ENCODE measurements around the gene KCNQ1. TPM values are rescaled to one million over a fixed set of nuclear protein-coding genes. Genes with fewer than 3 reads are reported as not detected.

The KCNQ1 gene
- total RNA-seq, 1 donor from 2014 or later: 2.6 TPM

- no peaks in the 10 kb centered on the region for H3K4me1 ChIP-seq (ENCODE audit: control insufficient read depth in 3 of 3, insufficient read depth in 3 of 3, low read length in 3 of 3)
- peaks cover 0 to 3% (median 0%) of the 10 kb centered on the region in 3 donors for H3K27me3 ChIP-seq (ENCODE audit: control insufficient read depth in 3 of 3, insufficient read depth in 3 of 3, low read length in 3 of 3)
- no peaks in the 10 kb centered on the region for H3K9me3 ChIP-seq (ENCODE audit: control insufficient read depth in 3 of 3, low read length in 3 of 3)
- H3K4me3 ChIP-seq (ENCODE audit: low read length in 3 of 3): no peak overlapping the region
- no peaks in the 10 kb centered on the region for H3K36me3 ChIP-seq (ENCODE audit: control insufficient read depth in 3 of 3, insufficient read depth in 3 of 3, low read length in 3 of 3)
- no peak overlapping the region for H3K27ac ChIP-seq (ENCODE audit: low read depth, low read length)
- H3K9ac ChIP-seq (ENCODE audit: low read depth in 1 of 3, low read length in 3 of 3): no peak overlapping the region
These were observed 133.5 kb downstream of the KCNQ1 start for GRCh38 chr11:2577991-2578928.

GRCh38 chr11:2578929-2579270 lies 134.1 kb downstream of the KCNQ1 start:
- no peak overlapping the region for H3K4me3 ChIP-seq (ENCODE audit: low read length in 3 of 3)
- H3K9me3 ChIP-seq (ENCODE audit: control insufficient read depth in 3 of 3, low read length in 3 of 3): no peaks in the 10 kb centered on the region
- no peaks in the 10 kb centered on the region for H3K36me3 ChIP-seq (ENCODE audit: control insufficient read depth in 3 of 3, insufficient read depth in 3 of 3, low read length in 3 of 3)
- no peak overlapping the region for H3K27ac ChIP-seq (ENCODE audit: low read depth, low read length)
- H3K27me3 ChIP-seq (ENCODE audit: control insufficient read depth in 3 of 3, insufficient read depth in 3 of 3, low read length in 3 of 3): peaks cover 0 to 3% (median 0%) of the 10 kb centered on the region in 3 donors
- H3K4me1 ChIP-seq (ENCODE audit: control insufficient read depth in 3 of 3, insufficient read depth in 3 of 3, low read length in 3 of 3): no peaks in the 10 kb centered on the region
- no peak overlapping the region for H3K9ac ChIP-seq (ENCODE audit: low read depth in 1 of 3, low read length in 3 of 3)

DNA sequence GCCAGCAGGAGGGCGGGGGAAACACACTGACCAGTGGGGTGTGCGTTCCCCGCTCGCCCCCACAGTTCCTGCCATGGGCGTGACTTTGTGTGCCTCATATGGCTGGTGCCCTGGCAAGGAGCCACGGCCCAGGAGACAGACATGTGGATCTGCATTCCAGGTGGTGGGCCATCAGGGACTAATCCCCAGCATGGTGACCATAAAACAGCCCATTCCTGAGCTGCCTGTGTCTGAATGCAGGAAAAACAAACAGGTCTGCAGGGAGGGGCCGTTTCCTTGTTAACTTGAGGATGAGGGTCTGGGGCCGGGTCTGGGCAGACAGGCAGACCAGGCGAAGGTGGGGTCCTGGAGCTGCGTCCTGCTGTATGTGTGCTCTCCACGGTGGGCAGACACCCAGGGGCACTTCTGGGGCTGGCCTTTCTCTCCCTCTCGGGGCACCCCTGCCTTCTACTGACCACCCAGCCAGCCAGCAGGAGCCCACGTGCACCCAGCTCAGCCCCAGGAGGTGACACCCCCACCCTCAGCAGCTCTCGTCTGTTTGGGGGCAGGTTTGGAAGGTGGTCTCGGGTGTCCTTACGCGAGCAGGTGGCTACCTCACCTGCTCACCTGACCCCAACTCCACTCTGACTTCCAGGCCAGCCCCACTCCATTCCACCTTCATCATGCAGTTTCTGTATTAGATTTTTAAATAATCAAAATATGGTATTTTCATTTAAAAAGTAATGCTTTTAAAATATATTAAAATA lies 134.7 kb downstream of the KCNQ1 start:
- Histone ChIP-seq H3K27ac (ENCODE audit: low read depth, low read length) (no peak overlapping the region), H3K4me3 (ENCODE audit: low read length in 3 of 3) (no peak overlapping the region), H3K9me3 (ENCODE audit: control insufficient read depth in 3 of 3, low read length in 3 of 3) (no peaks in the 10 kb centered on the region), H3K36me3 (ENCODE audit: control insufficient read depth in 3 of 3, insufficient read depth in 3 of 3, low read length in 3 of 3) (no peaks in the 10 kb centered on the region), H3K9ac (ENCODE audit: low read depth in 1 of 3, low read length in 3 of 3) (no peak overlapping the region), H3K27me3 (ENCODE audit: control insufficient read depth in 3 of 3, insufficient read depth in 3 of 3, low read length in 3 of 3) (peaks cover 0 to 3% (median 0%) of the 10 kb centered on the region in 3 donors), H3K4me1 (ENCODE audit: control insufficient read depth in 3 of 3, insufficient read depth in 3 of 3, low read length in 3 of 3) (no peaks in the 10 kb centered on the region)

GRCh38 chr11:2580061-2580421 lies 135.2 kb downstream of the KCNQ1 start:
- H3K27me3 ChIP-seq (ENCODE audit: control insufficient read depth in 3 of 3, insufficient read depth in 3 of 3, low read length in 3 of 3): peaks cover 0 to 3% (median 0%) of the 10 kb centered on the region in 3 donors
- H3K27ac ChIP-seq (ENCODE audit: low read depth, low read length): no peak overlapping the region
- no peaks in the 10 kb centered on the region for H3K36me3 ChIP-seq (ENCODE audit: control insufficient read depth in 3 of 3, insufficient read depth in 3 of 3, low read length in 3 of 3)
- H3K4me1 ChIP-seq (ENCODE audit: control insufficient read depth in 3 of 3, insufficient read depth in 3 of 3, low read length in 3 of 3): no peaks in the 10 kb centered on the region
- H3K4me3 ChIP-seq (ENCODE audit: low read length in 3 of 3): no peak overlapping the region
- no peaks in the 10 kb centered on the region for H3K9me3 ChIP-seq (ENCODE audit: control insufficient read depth in 3 of 3, low read length in 3 of 3)
- no peak overlapping the region for H3K9ac ChIP-seq (ENCODE audit: low read depth in 1 of 3, low read length in 3 of 3)

DNA sequence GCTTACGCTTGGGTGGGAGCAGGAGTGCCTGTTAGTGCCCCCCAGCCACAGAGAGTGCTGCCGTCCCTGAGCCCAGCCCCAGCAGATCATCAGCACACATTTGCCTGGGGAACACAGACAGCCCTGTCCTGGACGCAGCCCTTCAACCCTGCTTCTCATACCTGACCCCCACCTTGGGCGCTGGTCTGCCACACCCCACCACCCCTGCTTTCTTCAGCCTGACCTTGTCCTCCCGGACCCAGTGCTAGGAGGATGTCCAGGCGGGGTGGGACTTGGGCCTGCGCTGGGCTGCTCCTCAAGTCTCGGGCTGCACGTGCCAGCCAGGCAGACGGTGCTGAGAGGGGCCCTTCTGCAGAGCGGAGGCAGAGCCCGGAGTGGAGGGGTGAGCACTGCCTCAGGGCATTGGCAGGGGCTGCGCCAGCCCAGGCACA lies 135.8 kb downstream of the KCNQ1 start:
- no peaks in the 10 kb centered on the region for H3K9me3 ChIP-seq (ENCODE audit: control insufficient read depth in 3 of 3, low read length in 3 of 3)
- no peaks in the 10 kb centered on the region for H3K36me3 ChIP-seq (ENCODE audit: control insufficient read depth in 3 of 3, insufficient read depth in 3 of 3, low read length in 3 of 3)
- H3K27me3 ChIP-seq (ENCODE audit: control insufficient read depth in 3 of 3, insufficient read depth in 3 of 3, low read length in 3 of 3): peaks cover 0 to 3% (median 0%) of the 10 kb centered on the region in 3 donors
- H3K4me3 ChIP-seq (ENCODE audit: low read length in 3 of 3): no peak overlapping the region
- H3K4me1 ChIP-seq (ENCODE audit: control insufficient read depth in 3 of 3, insufficient read depth in 3 of 3, low read length in 3 of 3): no peaks in the 10 kb centered on the region
- no peak overlapping the region for H3K27ac ChIP-seq (ENCODE audit: low read depth, low read length)
- H3K9ac ChIP-seq (ENCODE audit: low read depth in 1 of 3, low read length in 3 of 3): no peak overlapping the region

GRCh38 chr11:2581151-2581930 lies 136.5 kb downstream of the KCNQ1 start:
- no peaks in the 10 kb centered on the region for H3K4me1 ChIP-seq (ENCODE audit: control insufficient read depth in 3 of 3, insufficient read depth in 3 of 3, low read length in 3 of 3)
- no peak overlapping the region for H3K27ac ChIP-seq (ENCODE audit: low read depth, low read length)
- no peaks in the 10 kb centered on the region for H3K9me3 ChIP-seq (ENCODE audit: control insufficient read depth in 3 of 3, low read length in 3 of 3)
- H3K36me3 ChIP-seq (ENCODE audit: control insufficient read depth in 3 of 3, insufficient read depth in 3 of 3, low read length in 3 of 3): no peaks in the 10 kb centered on the region
- peaks cover 0 to 3% (median 0%) of the 10 kb centered on the region in 3 donors for H3K27me3 ChIP-seq (ENCODE audit: control insufficient read depth in 3 of 3, insufficient read depth in 3 of 3, low read length in 3 of 3)
- H3K4me3 ChIP-seq (ENCODE audit: low read length in 3 of 3): no peak overlapping the region
- H3K9ac ChIP-seq (ENCODE audit: low read depth in 1 of 3, low read length in 3 of 3): no peak overlapping the region

- H3K36me3 ChIP-seq (ENCODE audit: control insufficient read depth in 3 of 3, insufficient read depth in 3 of 3, low read length in 3 of 3): no peaks in the 10 kb centered on the region
- H3K27me3 ChIP-seq (ENCODE audit: control insufficient read depth in 3 of 3, insufficient read depth in 3 of 3, low read length in 3 of 3): no peaks in the 10 kb centered on the region
- H3K9me3 ChIP-seq (ENCODE audit: control insufficient read depth in 3 of 3, low read length in 3 of 3): no peaks in the 10 kb centered on the region
- no peak overlapping the region for H3K9ac ChIP-seq (ENCODE audit: low read depth in 1 of 3, low read length in 3 of 3)
- H3K27ac ChIP-seq (ENCODE audit: low read depth, low read length): no peak overlapping the region
- H3K4me1 ChIP-seq (ENCODE audit: control insufficient read depth in 3 of 3, insufficient read depth in 3 of 3, low read length in 3 of 3): no peaks in the 10 kb centered on the region
- H3K4me3 ChIP-seq (ENCODE audit: low read length in 3 of 3): no peak overlapping the region
These were observed 137.1 kb downstream of the KCNQ1 start for GRCh38 chr11:2581931-2582350.

- Histone ChIP-seq H3K36me3 (ENCODE audit: control insufficient read depth in 3 of 3, insufficient read depth in 3 of 3, low read length in 3 of 3) (no peaks in the 10 kb centered on the region), H3K9me3 (ENCODE audit: control insufficient read depth in 3 of 3, low read length in 3 of 3) (no peaks in the 10 kb centered on the region), H3K27me3 (ENCODE audit: control insufficient read depth in 3 of 3, insufficient read depth in 3 of 3, low read length in 3 of 3) (peaks cover 0 to 3% (median 0%) of the 10 kb centered on the region in 3 donors), H3K4me3 (ENCODE audit: low read length in 3 of 3) (no peak overlapping the region), H3K27ac (ENCODE audit: low read depth, low read length) (no peak overlapping the region), H3K4me1 (ENCODE audit: control insufficient read depth in 3 of 3, insufficient read depth in 3 of 3, low read length in 3 of 3) (no peaks in the 10 kb centered on the region), H3K9ac (ENCODE audit: low read depth in 1 of 3, low read length in 3 of 3) (no peak overlapping the region)
These were observed 137.6 kb downstream of the KCNQ1 start for GRCh38 chr11:2582351-2582945.

GRCh38 chr11:2582946-2583604 lies 138.3 kb downstream of the KCNQ1 start:
- Histone ChIP-seq H3K27ac (ENCODE audit: low read depth, low read length) (no peak overlapping the region), H3K4me1 (ENCODE audit: control insufficient read depth in 3 of 3, insufficient read depth in 3 of 3, low read length in 3 of 3) (no peaks in the 10 kb centered on the region), H3K9ac (ENCODE audit: low read depth in 1 of 3, low read length in 3 of 3) (no peak overlapping the region), H3K36me3 (ENCODE audit: control insufficient read depth in 3 of 3, insufficient read depth in 3 of 3, low read length in 3 of 3) (no peaks in the 10 kb centered on the region), H3K4me3 (ENCODE audit: low read length in 3 of 3) (no peak overlapping the region), H3K9me3 (ENCODE audit: control insufficient read depth in 3 of 3, low read length in 3 of 3) (no peaks in the 10 kb centered on the region), H3K27me3 (ENCODE audit: control insufficient read depth in 3 of 3, insufficient read depth in 3 of 3, low read length in 3 of 3) (peaks cover 0 to 3% (median under 1%) of the 10 kb centered on the region in 3 donors)

Measured in skeletal muscle tissue (tissue), 4 donors.